Dermis microvascular lymphatic vessel endothelial cell (primary cell): ENCODE data around the gene PTAFR. TPM values are rescaled to one million over a fixed set of nuclear protein-coding genes. Genes with fewer than 3 reads are reported as not detected.

Source experiments
- DNase-seq, 2 donors: peaks; one replicate each; pipeline versions ENCODE4 v3.0.0 to v3.0.0-alpha.2; 2010; ENCODE audit warnings: low read depth in 2 of 2
- total RNA-seq: library from RNA; depleted of rRNA; stranded (reverse); fragments of >200 nt; gene quantifications from 2 replicates; pipeline ENCODE4 v1.2.1, GENCODE V29; 2014

The PTAFR gene
- total RNA-seq, 1 donor from 2014 or later: 0.13 TPM

GRCh38 chr1:28178690-28179485 is 2.4 kb upstream of the PTAFR start:
- no peak for DNase-seq

GRCh38 chr1:28175955-28176485 is 470 bp downstream of the PTAFR start:
- DNase-seq: no peak

DNA sequence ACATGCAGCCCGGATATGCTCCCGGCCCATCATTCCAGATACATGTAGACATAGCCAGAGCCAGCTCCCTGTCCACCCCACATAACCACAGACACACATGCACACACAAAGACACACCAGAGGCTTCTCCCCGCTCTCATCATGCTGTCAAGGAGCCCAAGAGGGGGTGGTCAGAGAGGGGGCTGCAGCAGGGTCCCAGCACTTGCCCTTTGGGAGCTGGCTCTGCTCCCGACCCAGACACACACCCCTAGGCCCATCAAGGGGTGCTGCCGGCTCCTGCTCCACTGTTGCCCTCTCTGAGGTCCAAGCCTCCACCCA is 2.6 kb downstream of the PTAFR start:
- DNase-seq: no peak

GRCh38 chr1:28173151-28173979 is 3.1 kb downstream of the PTAFR start:
- DNase-seq: no peak

- DNase-seq: no peak
These were observed 3.8 kb downstream of the PTAFR start for GRCh38 chr1:28172713-28173150.

DNA sequence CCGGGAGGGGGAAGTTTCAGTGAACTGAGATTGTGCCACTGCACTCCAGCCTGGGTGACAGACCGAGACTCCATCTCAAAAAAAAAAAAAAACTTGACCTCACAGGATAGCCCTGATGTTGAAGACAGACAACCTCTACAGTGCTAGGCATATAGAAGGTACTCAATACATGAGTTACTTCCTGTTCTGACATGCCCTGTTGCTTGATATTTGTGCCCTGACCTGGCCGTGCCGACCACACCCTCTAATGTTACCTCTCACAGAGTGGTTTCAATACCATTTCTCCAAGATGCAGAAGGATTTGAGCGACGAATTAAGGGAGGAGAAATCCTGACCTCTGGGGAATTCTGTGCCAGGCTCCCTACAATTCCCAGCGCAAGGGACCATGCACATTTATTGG is 5.2 kb downstream of the PTAFR start:
- no peak for DNase-seq

DNA sequence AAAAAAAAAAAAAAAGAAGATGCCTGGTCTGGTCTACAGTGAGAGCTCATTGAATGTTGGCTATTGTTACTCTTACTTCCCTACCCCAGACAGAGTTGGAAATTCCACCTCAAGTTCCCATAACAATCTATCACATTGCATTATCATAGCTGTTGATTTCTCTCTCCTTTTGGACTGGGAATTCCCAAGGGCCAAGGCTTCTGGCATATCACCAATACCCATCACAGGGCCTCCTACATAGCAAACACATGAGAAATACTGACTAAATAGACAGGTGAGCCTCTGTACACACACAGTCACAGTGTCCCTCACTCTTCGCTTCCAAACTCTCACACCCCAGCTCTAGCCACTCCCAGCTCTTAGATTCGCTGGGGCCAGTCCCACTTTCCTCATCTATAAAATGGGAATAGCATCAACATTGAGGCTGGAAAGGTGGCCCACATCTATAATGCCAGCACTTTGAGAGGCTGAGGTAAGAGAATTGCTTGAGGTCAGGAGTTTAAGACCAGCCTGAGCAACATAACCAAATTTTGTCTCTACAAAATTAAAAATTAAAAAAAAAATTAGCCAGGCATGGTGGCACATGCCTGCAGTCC is 6.4 kb downstream of the PTAFR start:
- DNase-seq: peak in 1 of 2 donors; percentile 19

- DNase-seq: no peak
These were observed 12.9 kb downstream of the PTAFR start for GRCh38 chr1:28163496-28164161.

GRCh38 chr1:28162151-28162550 is 14.3 kb downstream of the PTAFR start:
- no peak for DNase-seq

GRCh38 chr1:28161751-28162150 is 14.7 kb downstream of the PTAFR start:
- DNase-seq: no peak

GRCh38 chr1:28160782-28161266 is 15.7 kb downstream of the PTAFR start:
- DNase-seq: peak in 1 of 2 donors; percentile 85

- no peak for DNase-seq
These were observed 16.8 kb downstream of the PTAFR start for GRCh38 chr1:28159680-28160079.

GRCh38 chr1:28159243-28159642 is 17.2 kb downstream of the PTAFR start:
- DNase-seq: no peak

GRCh38 chr1:28157894-28158293 is 18.6 kb downstream of the PTAFR start:
- no peak for DNase-seq

GRCh38 chr1:28156821-28157220 is 19.7 kb downstream of the PTAFR start:
- no peak for DNase-seq

DNA sequence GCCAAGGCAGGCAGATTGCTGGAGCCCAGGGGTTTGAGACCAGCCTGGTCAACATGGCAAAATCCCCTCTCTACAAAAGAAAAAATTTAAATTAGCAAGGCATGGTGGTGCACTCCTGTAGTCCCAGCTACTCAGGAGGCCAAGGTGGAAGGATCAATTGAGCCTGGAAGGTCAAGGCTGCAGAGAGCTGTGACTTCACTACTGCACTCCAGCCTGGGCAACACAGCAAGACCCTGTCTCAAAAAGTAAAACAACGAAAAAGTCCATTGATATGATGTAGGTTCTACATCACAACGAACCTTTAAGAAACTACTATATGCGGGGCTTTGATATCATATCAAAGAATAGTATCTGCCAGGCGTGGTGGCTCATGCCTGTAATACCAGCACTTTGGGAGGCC is 20.9 kb downstream of the PTAFR start:
- no peak for DNase-seq

DNA sequence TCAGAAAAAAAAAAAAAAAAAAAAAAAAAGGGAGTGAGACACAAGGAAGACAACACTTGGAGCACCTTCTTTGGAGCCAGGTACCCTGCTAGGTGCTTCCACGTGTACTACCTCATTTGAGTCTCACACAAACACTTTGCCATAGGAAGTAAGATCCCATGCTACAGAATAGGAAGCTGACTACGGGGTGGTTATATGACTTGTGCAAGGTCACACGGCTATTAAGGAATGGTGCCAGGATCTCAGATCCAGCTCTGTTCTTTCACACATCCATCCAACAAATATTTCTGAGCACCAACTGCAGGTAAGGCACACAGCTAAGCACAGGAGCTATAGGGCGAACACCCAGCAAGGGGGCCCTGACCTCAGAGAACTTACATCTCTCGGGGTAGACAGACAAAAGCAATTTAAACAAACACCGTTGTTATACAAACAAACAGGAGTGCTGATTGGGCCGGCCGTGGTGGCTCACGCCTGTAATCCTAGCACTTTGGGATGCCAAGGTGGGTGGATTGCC is 22.4 kb downstream of the PTAFR start:
- no peak for DNase-seq

DNA sequence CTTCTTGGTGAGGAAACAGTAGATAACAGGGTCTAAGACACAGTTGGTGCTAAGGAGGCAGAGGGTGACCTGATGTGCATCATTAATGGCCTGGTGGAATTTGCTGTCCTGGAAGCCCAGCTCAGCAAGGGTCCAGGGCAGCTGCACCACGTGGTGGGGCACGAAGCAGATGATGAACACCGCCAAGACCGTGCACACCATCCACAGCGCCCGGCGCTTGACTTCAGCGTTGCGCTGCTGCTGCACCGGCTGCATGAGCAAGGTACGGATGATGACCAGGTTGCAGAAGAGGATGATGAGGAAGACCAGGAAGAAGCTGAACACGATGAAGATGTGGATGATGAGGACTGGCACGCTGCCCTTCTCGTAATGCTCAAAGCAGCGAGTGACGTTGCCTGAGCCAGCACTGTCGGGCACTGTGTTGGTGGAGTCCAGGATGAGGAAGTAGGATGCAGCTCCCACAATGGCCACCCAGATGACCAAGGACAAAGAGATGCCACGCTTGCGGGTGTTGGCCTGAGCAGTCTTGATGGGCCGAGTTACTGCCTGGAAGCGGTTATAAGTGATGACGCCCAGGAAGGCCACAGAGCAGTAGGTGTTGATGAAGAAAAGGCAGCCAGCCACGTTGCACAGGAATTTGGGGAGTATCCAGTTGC is 26.2 kb downstream of the PTAFR start:
- no peak for DNase-seq

- no peak for DNase-seq
These were observed 27.7 kb downstream of the PTAFR start for GRCh38 chr1:28148880-28149195.

- no peak for DNase-seq
These were observed 29.0 kb downstream of the PTAFR start for GRCh38 chr1:28147264-28148094.
